Ovary (tissue), 3 donors: Measurements from ENCODE around the gene MAGEA9B.

Source experiments
- EP300 ChIP-seq: sonication (generic); formaldehyde crosslinking; IDR thresholded peaks from one replicate; pipeline ENCODE4 v1.6.1; 2017; ENCODE audit warnings: antibody characterized with exemption
- POLR2A ChIP-seq: fragments of 450-650 bp; IDR thresholded peaks from one replicate; pipeline ENCODE4 v1.6.1; 2017; ENCODE audit warnings: antibody characterized with exemption, mild to moderate bottlenecking, moderate library complexity
- TF ChIP-seq, protein P1 (sequence below), 3 donors: fragments of 450-650 bp in 2 of 3; fragments of 200-600 bp in 1 of 3; IDR thresholded peaks; one replicate each; pipeline versions ENCODE4 v1.5.1 to v1.8.0; 2016 to 2022; ENCODE audit warnings: antibody characterized with exemption in 3 of 3, mild to moderate bottlenecking in 1 of 3
- donor health status: DM: no; HTN: no; CAD: no.

GRCh38 chrX:149568701-149569296, 18.5 kb downstream of the MAGEA9B start:
- TF ChIP-seq, protein P1, sequence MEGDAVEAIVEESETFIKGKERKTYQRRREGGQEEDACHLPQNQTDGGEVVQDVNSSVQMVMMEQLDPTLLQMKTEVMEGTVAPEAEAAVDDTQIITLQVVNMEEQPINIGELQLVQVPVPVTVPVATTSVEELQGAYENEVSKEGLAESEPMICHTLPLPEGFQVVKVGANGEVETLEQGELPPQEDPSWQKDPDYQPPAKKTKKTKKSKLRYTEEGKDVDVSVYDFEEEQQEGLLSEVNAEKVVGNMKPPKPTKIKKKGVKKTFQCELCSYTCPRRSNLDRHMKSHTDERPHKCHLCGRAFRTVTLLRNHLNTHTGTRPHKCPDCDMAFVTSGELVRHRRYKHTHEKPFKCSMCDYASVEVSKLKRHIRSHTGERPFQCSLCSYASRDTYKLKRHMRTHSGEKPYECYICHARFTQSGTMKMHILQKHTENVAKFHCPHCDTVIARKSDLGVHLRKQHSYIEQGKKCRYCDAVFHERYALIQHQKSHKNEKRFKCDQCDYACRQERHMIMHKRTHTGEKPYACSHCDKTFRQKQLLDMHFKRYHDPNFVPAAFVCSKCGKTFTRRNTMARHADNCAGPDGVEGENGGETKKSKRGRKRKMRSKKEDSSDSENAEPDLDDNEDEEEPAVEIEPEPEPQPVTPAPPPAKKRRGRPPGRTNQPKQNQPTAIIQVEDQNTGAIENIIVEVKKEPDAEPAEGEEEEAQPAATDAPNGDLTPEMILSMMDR (IDR thresholded peaks at IDR 0.05) = no peak
- TF ChIP-seq POLR2A = no peak
- no peak for TF ChIP-seq EP300
